HG03378 (cell line): ENCODE measurements around the gene LCNL1.

Experiments
- ATAC-seq: cut with Tn5 transposase; IDR thresholded peaks from one replicate; pipeline ENCODE4 v1.9.1; 2021; ENCODE audit warnings: mild to moderate bottlenecking, moderate library complexity; ENCODE audit not compliant: unreplicated experiment

The LCNL1 gene

DNA sequence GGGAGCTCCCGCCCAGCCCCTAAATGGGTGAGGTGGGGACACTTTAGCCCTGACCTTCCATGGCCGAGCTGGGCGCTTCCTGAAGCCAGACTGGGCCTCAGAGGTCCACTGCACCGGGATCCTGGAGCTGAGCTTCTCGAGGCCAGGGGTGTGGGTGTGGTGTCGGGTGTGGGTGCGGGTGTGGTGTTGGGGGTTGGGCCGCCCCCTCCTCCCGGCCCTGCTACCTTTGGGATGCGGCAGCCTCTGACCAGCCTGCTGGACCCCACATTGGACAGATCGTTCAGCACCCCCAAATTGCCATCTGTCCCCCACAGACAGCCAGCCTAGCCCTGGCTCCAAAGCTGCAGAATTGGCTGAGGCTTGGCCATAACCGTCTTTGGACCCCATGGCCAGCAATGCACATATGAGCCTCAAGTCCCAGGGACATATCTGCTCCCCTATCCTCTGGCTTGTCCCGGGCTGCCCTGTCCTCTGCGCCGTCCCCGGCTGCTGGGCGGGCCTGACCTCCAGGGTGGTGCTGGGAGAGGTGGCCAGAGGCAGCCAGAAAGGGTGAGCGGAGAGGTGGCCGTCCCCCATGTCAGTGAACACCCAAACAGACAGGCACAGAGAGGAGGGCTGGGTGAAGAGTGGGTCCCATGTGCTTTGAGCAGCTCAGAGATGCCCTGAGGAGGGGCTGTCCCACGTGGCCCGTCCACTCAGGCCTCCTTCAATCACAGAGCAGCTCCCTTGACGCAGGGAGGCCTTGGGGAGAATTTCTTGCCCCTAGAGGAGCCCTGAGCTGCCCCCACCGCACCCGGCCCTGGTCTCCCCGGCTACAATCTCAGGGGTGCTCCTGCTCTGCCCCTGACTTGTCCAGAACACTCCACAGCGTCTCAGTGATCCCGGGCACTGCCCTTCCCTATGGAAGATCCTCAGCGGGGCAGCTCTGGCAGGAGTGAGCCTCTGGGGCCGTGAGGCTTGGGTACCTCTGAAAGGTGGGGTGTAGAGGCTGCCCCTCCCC lies 8.9 kb upstream of the LCNL1 start:
- ATAC-seq, result no peak

DNA sequence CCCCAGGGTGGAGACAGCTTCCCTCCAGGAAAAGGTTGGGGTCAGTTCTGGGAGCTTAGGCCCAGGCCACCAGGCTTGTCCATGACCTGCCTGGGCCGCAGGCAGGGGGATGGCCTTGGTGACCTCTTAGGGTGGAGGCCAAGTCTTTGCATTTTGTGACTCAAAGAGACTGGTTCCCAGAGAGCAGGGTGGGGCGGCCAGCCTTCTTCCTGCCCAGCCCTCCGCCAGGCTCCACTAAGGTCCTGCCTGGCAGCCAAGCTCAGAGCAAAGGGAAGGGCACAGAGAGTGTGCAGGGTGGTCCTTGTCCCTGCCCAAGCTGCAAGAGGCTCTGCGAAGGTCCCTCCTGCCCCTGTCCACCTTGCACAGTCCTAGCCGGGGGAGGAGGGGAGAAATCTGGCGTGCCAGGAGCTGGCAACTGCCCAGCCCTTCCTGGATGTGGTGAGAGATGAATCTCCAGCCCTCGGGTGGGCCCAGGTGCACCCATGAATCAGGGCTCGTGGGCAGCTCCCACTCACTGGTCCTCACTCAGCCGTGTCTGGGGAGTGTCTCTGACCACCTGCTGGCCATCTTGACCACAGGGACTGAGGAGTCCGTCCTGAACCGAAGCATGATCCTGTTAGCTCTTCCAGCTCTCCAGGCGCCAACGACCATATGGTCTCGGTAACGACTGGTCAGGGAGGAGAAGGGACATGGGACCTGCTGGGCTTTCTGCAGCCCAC lies 7.8 kb upstream of the LCNL1 start:
- no peak for ATAC-seq

DNA sequence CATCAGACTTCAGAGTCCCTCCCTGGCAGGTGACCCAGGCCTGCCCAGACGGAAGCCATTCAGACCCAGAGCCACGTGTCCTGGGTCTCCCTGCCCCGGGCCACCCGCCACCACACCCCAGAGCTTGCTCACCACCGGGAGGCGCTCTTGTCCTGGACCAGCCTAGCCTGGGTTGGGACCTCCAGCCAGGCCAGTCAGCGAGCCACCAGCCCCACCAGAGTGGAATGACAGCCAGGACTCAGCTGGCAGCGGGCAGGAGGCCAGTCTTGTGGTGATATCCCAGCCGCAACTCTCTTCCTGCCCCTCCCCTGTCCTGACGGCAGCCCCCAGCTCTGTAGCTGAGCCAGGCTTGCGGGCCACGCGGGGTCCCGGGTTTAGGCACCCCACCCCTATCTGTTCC lies 7.1 kb upstream of the LCNL1 start:
- no peak for ATAC-seq

DNA sequence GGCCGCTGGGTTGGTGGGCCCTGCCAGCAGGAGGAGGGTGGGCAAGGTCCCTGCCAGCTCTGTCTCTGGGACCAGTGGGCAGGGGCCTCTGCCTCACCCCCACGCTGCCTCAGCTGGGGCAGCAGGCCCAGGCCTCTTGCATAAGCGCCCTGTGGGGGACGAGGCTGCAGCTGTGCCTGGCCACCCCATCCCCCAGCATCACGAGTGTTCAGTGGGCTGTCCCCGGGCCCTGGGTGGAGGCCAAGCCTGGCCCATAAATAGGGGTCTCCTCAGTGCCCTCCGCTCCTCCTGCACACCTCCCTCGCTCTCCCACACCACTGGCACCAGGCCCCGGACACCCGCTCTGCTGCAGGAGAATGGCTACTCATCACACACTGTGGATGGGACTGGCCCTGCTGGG lies 5.6 kb upstream of the LCNL1 start, which contains the start of gene PTGDS:
Gene PTGDS (plus strand): TSS at position 282 of the 400 bp plus-strand sequence. CDS start 75 bp downstream, at position 357.
- no peak for ATAC-seq

DNA sequence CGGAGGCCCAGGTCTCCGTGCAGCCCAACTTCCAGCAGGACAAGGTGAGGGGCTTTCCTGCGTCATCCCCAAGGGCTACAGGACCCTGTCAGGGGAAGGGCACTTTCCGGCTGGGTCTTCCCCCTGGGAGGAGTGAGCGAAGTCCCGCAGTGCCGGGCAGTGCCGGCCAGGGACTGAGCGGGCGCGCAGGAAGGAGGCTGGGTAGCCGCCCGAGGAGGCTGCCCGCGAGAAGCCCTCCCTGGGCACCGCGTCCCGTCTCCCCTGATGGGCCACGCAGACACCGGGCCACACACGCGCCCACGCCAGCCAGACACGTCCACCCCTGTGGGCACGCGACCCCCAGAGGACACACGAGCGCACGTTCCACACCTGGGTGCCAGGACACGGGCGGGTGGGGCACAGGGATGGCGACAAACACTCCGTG lies 5.1 kb upstream of the LCNL1 start:
- no peak for ATAC-seq

DNA sequence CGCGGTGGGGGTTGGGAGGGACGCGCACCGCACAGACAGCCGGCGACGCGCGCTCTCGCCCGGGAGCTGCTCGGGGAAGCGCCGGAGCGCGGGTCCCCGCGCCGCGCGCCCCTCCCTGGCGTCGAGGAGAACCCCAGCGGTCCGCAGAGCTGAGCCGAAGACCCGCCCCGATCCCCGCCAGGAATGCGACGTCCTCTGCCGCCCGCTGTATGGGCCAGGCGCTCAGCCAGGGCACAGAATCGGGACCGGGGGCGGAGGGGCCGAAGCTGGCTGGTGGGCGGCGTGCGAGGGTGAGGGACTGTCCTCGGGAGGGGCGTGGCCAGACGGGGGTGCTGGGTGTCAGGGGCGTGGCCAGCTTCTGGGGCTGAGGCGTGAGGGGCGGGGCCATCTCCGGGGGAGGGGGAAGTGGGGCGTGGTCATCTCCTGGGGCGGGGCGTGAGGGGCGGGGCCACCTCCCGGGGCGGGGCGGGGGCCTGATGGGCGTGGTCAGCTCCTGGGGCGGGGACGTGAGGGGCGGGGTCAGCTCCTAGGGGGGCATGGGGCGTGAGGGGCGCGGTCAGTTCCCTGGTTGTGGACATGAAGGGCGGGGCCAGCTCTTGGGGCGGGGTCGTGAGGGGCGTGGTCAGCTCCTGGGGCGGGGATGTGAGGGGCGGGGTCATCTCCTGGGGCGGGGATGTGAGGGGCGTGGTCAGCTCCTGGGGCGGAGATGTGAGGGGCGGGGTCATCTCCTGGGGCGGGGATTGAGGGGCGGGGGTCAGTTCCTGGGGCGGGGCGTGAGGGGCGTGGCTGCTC lies 4.5 kb upstream of the LCNL1 start:
- no peak for ATAC-seq

DNA sequence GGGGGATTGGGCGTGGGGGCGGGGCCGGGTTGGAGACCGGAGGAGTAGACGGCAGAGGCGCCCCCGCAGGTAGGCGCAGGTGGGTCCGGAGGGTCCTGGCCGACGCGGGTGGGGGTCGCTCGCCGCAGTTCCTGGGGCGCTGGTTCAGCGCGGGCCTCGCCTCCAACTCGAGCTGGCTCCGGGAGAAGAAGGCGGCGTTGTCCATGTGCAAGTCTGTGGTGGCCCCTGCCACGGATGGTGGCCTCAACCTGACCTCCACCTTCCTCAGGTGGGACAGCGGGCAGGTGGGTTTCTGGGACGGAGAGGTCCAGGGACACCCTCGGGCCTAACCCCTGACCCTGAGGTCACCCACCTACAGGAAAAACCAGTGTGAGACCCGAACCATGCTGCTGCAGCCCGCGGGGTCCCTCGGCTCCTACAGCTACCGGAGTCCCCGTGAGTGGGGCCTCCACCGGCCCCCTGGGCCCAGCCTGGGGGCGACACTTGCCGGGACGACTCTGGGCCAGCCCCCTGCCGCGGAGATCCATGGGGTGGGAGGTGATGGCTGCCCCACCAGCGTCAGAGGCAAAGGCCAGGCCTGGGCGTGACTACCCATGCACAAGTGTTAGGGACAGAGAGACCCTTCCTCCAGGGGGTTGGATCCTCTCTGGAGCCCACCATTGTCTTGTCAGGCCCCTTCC lies 3.8 kb upstream of the LCNL1 start:
- no peak for ATAC-seq

DNA sequence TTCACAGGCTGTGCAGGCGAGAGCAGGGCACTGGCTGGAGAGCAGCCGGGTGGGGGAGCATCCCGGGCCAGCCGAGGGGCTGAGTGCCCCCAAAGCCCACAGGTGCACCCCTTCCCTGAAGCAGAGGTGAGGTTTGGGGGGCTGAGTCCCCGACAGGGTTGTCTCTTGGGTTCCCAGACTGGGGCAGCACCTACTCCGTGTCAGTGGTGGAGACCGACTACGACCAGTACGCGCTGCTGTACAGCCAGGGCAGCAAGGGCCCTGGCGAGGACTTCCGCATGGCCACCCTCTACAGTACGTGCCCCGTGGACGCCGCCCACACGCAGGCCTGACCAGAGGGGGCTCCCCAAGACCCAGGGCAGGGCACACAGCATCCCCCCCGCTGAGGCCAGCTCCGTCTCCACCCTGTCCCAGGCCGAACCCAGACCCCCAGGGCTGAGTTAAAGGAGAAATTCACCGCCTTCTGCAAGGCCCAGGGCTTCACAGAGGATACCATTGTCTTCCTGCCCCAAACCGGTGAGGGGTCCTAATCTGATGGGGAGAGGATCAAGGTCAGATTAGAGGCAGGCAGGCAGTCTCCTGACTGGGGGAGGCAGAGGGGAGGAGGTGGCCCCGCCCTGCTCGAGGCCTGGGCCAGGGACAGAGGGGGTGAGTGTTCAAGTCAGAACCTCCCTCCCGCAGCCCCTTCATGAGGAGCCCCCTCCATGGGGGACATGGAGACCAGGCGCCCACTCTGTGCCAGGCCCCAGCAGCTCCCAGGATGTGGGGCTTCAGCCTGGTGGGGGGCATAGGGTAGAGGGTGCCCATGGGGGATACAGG lies 2.8 kb upstream of the LCNL1 start:
- no peak for ATAC-seq

DNA sequence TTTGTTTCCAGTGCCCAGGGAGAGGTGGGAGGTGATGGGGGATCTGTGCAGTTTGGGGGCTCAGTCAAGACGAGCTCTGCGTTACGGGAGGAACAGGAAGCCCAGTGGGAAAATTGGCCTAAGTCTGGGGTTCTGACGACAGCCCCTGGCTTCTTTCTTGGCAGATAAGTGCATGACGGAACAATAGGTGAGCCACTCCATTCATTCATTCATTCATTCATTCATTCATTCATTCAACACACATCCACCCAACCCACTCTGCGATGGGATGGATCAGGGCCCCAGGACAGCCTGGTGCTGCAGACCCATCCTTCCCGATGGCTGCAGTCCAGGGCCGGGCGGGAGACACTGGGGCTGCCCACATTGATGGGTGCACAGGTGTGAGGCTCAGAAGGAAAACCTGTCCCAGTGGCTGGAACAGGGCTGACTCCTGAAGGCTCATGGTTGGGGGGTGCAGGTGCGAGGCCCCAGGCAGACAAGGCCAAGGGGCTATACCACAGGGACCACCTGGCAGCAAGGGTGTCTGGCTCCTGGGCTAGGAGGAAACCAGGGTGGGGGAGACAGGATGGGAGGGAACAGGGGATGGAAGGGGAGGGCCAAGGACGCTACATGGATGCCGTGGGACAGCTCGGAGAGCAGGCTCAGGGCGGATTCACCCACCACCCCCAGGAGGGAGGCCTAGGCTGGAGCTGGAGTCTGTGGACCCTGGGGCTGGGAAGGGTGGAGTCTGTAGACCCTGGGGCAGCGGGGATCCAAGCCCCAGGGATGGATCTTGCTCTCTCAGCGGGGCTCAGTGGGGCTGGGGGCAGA lies 1.9 kb upstream of the LCNL1 start:
- ATAC-seq, result no peak

DNA sequence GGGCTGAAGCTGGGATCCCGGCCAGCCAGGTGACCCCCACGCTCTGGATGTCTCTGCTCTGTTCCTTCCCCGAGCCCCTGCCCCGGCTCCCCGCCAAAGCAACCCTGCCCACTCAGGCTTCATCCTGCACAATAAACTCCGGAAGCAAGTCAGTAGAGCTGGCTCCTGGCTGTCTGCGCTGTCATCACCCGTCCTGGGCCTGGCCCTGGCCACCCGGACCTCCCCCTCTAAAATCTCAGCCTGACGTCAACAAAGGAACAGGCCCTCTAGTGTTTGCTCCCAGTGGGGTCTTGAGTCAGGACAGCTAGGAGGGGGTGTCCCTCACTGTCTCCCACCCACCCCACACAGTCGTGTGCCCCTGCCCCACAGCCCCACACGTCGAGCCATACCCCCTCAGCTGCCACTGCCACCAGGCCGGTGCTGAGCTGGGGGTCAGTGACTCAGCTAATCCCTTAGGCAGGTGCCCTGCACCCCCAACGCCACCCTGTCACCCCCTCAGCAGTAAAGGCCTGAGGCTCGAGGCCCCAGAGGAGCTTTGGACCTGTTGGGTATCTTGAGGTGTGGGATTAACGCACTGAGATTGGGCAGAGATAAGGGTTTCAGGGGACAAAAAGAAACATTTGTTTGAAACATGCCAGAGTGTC lies 1.1 kb upstream of the LCNL1 start:
- no peak for ATAC-seq

DNA sequence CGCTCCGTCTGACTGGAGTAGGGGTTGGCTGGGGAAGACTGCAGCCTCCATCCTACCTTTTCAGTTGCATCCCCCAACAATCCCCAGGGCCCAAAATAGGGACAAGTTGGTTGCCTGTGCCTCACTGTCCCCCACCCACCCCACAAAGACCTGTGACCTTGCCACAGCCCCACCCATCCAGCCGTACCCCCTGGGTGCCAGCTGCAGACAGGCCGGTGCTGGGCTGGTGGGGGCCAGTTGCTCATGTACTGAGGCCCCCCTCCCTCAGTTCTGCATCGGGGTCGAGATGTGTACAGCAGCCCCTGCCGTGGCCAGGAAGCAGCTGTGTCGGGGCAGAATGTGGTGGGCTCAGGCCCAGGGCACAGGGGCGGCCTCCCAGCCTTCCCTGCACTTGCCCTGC lies 374 bp downstream of the LCNL1 start:
- ATAC-seq, result no peak

DNA sequence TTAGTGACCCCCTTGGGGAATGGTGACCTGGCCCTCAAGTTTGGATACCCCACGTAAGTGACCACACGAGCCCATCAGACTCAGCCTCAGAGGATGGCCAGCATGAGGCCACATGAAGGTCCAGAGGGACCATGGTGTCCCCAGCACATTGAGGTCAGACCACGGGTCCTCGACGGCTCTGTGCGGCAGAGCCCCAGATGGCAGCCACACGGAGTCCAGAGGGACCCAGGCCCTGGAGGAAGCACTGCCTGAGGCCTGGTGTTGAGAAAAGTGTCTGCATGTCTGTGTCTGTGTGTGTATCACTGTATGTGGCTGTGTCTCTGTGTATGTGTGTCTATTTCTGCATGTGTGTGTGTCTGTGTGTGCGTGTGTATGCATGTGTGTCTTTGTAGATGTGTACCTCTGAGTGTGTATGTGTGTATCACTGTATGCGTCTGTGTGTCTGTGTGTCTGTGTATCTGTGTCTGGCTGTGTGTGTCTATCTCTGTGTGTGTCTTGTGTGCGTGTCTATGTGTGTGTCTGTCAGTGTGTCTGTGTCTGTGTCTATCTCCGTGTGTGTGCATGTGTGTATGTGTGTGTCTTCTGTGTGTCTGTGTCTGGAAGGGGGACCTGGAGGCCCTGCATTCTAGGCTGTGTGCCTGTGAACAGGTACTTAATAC lies 992 bp downstream of the LCNL1 start:
- ATAC-seq, result no peak

DNA sequence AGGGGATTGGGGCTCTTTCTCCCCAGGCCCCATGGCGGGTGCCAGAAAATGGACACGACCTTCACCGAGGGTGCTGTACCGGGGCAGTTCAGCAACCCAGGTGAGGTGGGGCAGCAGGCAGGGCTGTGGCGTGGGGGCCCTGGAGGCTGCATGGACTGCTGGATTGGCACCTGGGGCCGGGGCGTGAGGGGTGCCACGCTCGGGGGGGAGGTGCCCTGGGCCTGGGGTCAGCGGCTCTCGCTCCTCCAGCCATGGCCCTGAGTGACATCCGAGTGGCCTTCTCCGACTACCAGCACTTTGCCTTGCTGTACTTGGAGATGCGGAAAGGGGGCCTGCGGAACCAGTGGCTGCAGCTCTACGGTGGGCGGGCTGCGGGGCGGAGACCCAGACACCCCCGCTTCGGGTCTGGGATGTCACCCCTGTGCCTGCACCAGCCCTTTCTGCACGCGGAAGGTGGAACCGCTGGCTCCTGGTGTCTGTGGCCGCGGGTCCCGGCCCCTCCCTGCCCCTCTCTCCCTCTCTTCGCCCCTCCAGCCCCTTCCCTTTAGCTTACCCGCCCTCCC lies 1.8 kb downstream of the LCNL1 start:
- ATAC-seq, result no peak

DNA sequence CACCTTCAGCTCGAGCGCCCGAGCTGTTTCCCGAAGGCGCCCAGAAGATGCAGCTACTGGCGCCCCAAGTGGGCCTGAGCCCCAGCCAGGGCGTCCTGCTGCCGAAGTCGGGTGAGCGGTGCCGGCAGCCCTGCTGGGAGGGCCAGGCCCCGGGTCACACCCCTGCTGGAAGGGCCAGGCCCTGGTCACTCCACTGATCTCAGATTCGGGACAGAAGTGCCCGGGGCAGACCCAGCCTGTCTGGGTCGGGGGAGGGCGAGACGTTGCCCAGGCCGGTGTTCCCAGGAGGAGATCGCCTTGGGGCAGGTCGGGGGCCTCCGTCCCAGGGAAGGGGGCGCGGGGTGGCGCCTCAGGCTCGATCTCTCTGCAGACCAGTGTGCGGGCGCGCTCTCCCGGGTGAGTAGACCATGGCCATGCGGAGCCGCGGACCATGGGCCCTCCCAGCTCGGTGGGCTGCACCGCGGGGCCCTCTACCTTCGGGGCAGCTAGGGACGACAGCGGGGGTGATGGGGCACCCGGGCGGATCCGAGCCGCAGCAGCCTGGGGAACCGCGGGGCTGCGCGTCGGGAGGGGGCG lies 2.3 kb downstream of the LCNL1 start:
- ATAC-seq, result no peak

DNA sequence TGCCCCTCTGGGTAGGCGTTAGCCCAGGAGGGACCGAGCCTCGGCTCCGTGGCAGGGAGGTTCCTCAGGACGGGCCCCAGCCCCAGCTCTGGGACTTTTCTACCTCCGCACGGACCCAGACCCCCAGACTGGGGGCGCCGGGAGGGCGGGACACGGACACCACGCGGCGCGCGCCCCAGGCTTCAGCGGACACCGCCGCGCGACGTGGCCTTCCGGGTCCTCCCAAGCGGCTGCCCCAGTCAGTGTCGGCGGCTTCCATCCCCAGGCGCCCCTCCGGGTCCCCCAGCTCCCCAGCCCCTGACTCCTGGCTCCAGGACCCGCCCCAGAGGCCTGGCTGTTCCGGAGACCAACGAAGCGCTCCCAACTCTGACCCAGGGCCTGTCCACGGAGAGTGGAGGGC lies 3.1 kb downstream of the LCNL1 start:
- ATAC-seq, result no peak

DNA sequence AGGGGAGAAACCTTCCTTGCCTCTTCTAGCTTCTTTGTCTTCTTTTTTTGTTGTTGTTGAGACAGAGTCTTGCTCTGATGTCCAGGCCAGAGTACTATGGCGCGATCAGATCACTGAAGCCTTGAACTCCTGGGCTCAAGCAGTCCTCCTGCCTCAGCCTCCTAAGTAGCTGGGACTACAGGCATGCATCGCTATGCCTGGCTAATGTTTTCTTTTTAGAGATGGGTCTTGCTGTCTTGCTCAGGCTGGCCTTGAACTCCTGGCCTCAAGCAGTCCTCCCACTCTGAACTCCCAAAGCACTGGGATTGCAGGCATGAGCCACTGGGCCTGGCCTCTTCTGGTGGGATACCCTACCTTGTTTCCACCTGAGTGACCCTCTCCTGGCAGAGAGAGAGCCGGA lies 6.1 kb downstream of the LCNL1 start:
- ATAC-seq, result no peak

DNA sequence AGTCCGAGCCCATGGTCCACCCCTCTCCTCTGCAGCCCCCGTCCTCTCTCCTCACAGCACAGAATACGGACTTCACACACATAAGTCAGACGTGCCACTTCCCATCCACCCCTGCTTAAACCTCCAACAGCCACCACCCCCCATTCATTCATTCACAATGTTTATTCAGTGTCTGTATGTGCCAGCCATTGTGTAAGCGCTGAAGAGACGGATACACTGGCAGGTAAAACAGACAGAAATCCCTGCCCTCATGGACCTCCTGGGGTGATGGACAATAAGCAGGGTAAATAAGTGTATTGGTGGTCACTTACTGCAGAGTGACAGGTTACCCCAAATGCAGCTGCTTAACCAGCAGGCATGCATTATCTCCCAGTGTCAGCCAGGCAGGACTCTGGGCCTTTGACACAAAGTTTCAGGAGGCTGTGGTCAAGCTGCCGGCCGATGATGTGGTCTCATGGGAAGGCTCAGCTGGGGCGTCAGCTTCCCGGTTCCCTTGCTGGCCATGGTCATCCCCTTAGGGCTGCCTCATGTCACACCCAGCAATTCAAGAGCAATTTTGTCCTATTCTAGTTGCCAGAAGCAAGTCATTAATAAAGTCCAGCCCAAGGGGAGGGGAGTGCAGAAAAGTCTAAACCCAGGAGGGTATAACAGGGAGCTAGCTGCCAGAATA lies 7.6 kb downstream of the LCNL1 start:
- ATAC-seq, result no peak
